Pericardium fibroblast (primary cell): ENCODE data around the gene JPT2. TPM values are rescaled to one million over a fixed set of nuclear protein-coding genes. Genes with fewer than 3 reads are reported as not detected.

Experiments
- total RNA-seq: library from RNA; depleted of rRNA; stranded (reverse); fragments of >200 nt; gene quantifications from 2 replicates; pipeline ENCODE4 v1.2.3, GENCODE V29; 2015

The JPT2 gene, protein sequence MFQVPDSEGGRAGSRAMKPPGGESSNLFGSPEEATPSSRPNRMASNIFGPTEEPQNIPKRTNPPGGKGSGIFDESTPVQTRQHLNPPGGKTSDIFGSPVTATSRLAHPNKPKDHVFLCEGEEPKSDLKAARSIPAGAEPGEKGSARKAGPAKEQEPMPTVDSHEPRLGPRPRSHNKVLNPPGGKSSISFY
- total RNA-seq, result 34.8 and 38.2 TPM in 2 replicates

GRCh38 chr16:1677942-1678499 lies at the start of gene JPT2:
Gene JPT2 (plus strand): TSS chr16:1678279. CDS start chr16:1678313, 34 bp downstream.

GRCh38 chr16:1705688-1706385 lies 27.8 kb downstream of the JPT2 start, which contains the start of gene MAPK8IP3:
Gene MAPK8IP3 (plus strand): TSS chr16:1706195. CDS start chr16:1706340, 145 bp downstream.

Other genes starting within 250 kb of the JPT2 start
- not detected in 2 replicates for gene PERCC1, start 247.2 kb upstream of the JPT2 start, total RNA-seq
- gene CCDC154, start 233.7 kb upstream of the JPT2 start, total RNA-seq, result 0.26 and 0.58 TPM in 2 replicates
- gene CLCN7, start 203.3 kb upstream of the JPT2 start, total RNA-seq, result 64.2 and 80.8 TPM in 2 replicates
- gene PTX4, start 189.3 kb upstream of the JPT2 start, total RNA-seq, result 1.9 TPM in 1 of 2 replicates, not detected in the other
- gene TELO2, start 184.9 kb upstream of the JPT2 start, total RNA-seq, result 14.7 and 19.1 TPM in 2 replicates
- 18.1 and 32.6 TPM in 2 replicates for gene TMEM204, start 144.6 kb upstream of the JPT2 start, total RNA-seq
- 14.0 and 18.4 TPM in 2 replicates for gene IFT140, start 66.2 kb upstream of the JPT2 start, total RNA-seq
- gene CRAMP1, start 65.9 kb upstream of the JPT2 start, total RNA-seq, result 7.0 and 7.2 TPM in 2 replicates
- gene MAPK8IP3, start 27.9 kb downstream of the JPT2 start, total RNA-seq, result 21.0 and 35.7 TPM in 2 replicates
- gene NME3, start 93.3 kb downstream of the JPT2 start, total RNA-seq, result 89.0 and 91.8 TPM in 2 replicates
- 3.9 and 11.9 TPM in 2 replicates for gene EME2, start 94.5 kb downstream of the JPT2 start, total RNA-seq
- gene MRPS34, start 94.9 kb downstream of the JPT2 start, total RNA-seq, result 85.5 and 88.4 TPM in 2 replicates
- gene SPSB3, start 104.3 kb downstream of the JPT2 start, total RNA-seq, result 35.9 and 42.5 TPM in 2 replicates
- gene NUBP2, start 104.7 kb downstream of the JPT2 start, total RNA-seq, result 87.6 and 105 TPM in 2 replicates
- gene IGFALS, start 115.4 kb downstream of the JPT2 start, total RNA-seq, result not detected in 2 replicates
- 16.1 and 36.5 TPM in 2 replicates for gene HAGH, start 148.5 kb downstream of the JPT2 start, total RNA-seq
- gene FAHD1, start 148.9 kb downstream of the JPT2 start, total RNA-seq, result 32.1 and 32.4 TPM in 2 replicates
- 0.34 TPM in 1 of 2 replicates, not detected in the other for gene MEIOB, start 193.9 kb downstream of the JPT2 start, total RNA-seq
- 0.12 and 0.34 TPM in 2 replicates for gene HS3ST6, start 240.1 kb downstream of the JPT2 start, total RNA-seq